Esophagus muscularis mucosa (tissue), 3 donors: ENCODE measurements around the gene MEAK7.

Experiments
- POLR2A ChIP-seq: fragments of 450-650 bp; IDR thresholded peaks from one replicate; pipeline ENCODE4 v1.6.1; 2017; ENCODE audit warnings: antibody characterized with exemption, moderate library complexity, mild to moderate bottlenecking, low read depth
- POLR2AphosphoS5 ChIP-seq, 2 donors: sonication (generic); formaldehyde crosslinking; IDR thresholded peaks; one replicate each; pipeline ENCODE4 v1.6.1; 2017; ENCODE audit warnings: antibody characterized with exemption in 2 of 2
- TF ChIP-seq, protein P1 (sequence below), 3 experiments: fragments of 200-600 bp in 2 of 3; fragments of 450-650 bp in 1 of 3; sonication (generic) in 2 of 3; IDR thresholded peaks; one replicate each; pipeline ENCODE4 v1.5.1; 2017 to 2019; ENCODE audit warnings: antibody characterized with exemption in 3 of 3, mild to moderate bottlenecking in 2 of 3, moderate library complexity in 1 of 3

- TF ChIP-seq, protein P1, sequence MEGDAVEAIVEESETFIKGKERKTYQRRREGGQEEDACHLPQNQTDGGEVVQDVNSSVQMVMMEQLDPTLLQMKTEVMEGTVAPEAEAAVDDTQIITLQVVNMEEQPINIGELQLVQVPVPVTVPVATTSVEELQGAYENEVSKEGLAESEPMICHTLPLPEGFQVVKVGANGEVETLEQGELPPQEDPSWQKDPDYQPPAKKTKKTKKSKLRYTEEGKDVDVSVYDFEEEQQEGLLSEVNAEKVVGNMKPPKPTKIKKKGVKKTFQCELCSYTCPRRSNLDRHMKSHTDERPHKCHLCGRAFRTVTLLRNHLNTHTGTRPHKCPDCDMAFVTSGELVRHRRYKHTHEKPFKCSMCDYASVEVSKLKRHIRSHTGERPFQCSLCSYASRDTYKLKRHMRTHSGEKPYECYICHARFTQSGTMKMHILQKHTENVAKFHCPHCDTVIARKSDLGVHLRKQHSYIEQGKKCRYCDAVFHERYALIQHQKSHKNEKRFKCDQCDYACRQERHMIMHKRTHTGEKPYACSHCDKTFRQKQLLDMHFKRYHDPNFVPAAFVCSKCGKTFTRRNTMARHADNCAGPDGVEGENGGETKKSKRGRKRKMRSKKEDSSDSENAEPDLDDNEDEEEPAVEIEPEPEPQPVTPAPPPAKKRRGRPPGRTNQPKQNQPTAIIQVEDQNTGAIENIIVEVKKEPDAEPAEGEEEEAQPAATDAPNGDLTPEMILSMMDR (IDR thresholded peaks at IDR 0.05) = no peak
- TF ChIP-seq POLR2A = no peak
- no peak for TF ChIP-seq POLR2AphosphoS5 (IDR thresholded peaks at IDR 0.05)
These were observed 37.7 kb upstream of the MEAK7 start for GRCh38 chr16:84541999-84542817.
